ENCODE data around the gene HTRA3.

DNA sequence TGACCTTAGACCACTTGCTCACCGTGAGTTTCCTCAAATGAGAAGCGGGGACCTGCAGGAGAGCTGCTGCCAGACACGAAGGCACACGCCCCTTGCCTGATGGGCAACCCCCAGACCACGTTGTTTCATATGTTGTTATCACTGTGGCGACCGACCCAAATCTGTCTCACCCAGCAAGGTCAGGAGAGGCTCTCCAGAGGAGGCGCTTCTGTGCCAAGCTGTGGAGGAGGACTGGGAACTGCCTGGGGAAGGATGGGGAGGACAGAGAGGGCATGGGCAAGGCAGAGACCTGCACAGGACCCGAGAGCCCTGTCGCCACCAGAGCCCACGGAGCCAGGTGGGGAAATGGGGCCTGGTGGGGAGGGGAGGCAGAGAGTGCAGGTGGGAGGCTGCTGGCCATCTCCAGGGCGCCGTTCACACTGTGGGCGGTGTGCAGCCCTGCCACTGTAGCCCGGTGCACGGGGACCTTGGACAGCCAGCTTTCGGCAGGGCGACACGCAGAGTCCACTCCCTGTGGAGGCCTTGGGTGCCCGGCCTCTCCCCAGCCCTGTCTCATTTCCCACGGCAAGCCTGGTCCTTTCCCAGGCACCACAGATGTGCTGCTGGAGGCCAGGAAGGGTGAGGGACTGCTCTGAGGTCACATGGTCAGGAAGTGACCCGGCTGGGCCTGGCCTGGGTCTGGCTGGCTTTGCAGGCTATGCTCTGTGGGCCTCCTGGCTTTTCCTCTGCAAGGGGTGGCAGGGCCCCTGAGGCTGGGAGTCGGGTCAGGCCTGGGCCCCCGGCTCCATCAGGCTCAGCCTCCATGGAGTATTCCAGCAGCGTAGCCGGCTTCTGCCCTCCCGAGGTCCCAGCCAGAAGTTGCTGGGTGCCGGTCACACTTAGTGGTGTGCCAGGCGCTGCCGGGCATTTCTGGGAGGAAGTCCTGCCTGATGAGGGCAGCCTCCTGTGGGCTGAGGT lies 3.2 kb downstream of the HTRA3 start:
- TF ChIP-seq, protein P1, sequence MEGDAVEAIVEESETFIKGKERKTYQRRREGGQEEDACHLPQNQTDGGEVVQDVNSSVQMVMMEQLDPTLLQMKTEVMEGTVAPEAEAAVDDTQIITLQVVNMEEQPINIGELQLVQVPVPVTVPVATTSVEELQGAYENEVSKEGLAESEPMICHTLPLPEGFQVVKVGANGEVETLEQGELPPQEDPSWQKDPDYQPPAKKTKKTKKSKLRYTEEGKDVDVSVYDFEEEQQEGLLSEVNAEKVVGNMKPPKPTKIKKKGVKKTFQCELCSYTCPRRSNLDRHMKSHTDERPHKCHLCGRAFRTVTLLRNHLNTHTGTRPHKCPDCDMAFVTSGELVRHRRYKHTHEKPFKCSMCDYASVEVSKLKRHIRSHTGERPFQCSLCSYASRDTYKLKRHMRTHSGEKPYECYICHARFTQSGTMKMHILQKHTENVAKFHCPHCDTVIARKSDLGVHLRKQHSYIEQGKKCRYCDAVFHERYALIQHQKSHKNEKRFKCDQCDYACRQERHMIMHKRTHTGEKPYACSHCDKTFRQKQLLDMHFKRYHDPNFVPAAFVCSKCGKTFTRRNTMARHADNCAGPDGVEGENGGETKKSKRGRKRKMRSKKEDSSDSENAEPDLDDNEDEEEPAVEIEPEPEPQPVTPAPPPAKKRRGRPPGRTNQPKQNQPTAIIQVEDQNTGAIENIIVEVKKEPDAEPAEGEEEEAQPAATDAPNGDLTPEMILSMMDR (conservative IDR thresholded peaks at IDR 0.05; ENCODE audit: low read depth, low read length): no peak
- no peak for TF ChIP-seq EZH2 (IDR thresholded peaks at IDR 0.05; ENCODE audit: low read length, unreplicated experiment)
